RPMI7951 (cell line): ENCODE data around the gene RTN4. TPM values are rescaled to one million over a fixed set of nuclear protein-coding genes. Genes with fewer than 3 reads are reported as not detected.

Source experiments
- DNase-seq: peaks from one replicate; pipeline ENCODE4 v3.0.0-alpha.2; 2012; ENCODE audit warnings: low read depth
- total RNA-seq: library from RNA; depleted of rRNA; stranded (reverse); fragments of >200 nt; shearing (Covaris generic); gene quantifications from 2 replicates; pipeline ENCODE4 v1.2.3, GENCODE V29; 2014; rRNA removed

RTN4 gene
- total RNA-seq, 1 experiment from 2014 or later = 194 TPM

DNA sequence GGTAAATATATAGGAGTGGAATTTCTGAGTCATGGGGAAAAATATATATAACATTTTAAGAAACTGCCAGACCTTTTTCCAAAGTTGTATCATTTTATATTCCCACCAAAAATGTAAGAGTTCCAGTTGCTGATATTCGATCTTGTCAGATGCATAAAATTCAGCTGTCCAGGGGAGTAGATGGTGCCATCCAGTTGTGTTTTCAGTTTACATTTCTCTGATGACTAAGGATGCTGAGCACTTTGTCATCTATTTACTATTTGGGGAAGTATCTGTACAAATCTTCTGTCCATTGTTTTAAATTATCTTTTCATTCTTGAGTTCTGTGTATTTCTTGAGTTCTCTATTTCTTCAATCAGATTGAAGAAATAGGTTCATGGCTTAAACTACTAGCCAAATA is 126.1 kb downstream of the RTN4 start:
- DNase-seq = no peak

Other genes with a start within 250 kb of the RTN4 start
- 2.1 and 5.4 TPM in 2 replicates for gene CLHC1, start 181.8 kb upstream of the RTN4 start, total RNA-seq
- 2,870 and 2,901 TPM in 2 replicates for gene RPS27A, start 182.2 kb upstream of the RTN4 start, total RNA-seq
- gene MTIF2, start 218.8 kb upstream of the RTN4 start, total RNA-seq = 44.0 and 51.1 TPM in 2 replicates